OCI-LY3 (cell line): ENCODE results near the gene SIX2.
"Not testable (repeated sequence)": the region's sequence is repeated elsewhere in the genome, so short reads cannot be mapped to it uniquely, and the experiment has no call there.

Experiments
- EZH2phosphoT487 ChIP-seq: fragments of 200-600 bp; shearing (Covaris generic); IDR thresholded peaks from 2 replicates; pipeline ENCODE4 v1.6.1; 2018; ENCODE audit warnings: antibody characterized with exemption, mixed run types, low read depth
- TF ChIP-seq, protein P1 (sequence below): fragments of 200-600, 300-600 bp; sonication (generic); IDR thresholded peaks from 2 replicates; pipeline ENCODE4 v1.5.1; 2014; ENCODE audit warnings: antibody characterized with exemption, low read length, low read depth

DNA sequence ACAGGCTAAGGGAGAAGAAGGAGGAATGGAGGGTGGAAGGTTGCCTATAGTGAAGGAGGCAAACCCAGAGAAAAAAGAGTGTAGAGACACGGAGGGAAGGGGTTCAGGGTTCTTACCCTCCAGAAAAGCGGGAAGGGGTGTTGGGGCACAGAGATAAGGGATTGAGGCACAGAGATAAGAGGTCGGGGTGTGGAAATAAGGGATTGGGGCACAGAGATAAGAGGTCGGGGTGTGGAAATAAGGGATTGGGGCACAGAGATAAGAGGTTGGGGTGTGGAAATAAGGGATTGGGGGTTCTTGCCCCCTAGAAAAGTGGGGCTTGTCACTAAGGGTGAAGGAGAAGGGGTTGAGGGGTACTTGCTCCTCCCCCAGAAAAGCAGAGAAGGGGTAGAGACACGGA is 29.6 kb upstream of the SIX2 start:
- TF ChIP-seq, protein P1, sequence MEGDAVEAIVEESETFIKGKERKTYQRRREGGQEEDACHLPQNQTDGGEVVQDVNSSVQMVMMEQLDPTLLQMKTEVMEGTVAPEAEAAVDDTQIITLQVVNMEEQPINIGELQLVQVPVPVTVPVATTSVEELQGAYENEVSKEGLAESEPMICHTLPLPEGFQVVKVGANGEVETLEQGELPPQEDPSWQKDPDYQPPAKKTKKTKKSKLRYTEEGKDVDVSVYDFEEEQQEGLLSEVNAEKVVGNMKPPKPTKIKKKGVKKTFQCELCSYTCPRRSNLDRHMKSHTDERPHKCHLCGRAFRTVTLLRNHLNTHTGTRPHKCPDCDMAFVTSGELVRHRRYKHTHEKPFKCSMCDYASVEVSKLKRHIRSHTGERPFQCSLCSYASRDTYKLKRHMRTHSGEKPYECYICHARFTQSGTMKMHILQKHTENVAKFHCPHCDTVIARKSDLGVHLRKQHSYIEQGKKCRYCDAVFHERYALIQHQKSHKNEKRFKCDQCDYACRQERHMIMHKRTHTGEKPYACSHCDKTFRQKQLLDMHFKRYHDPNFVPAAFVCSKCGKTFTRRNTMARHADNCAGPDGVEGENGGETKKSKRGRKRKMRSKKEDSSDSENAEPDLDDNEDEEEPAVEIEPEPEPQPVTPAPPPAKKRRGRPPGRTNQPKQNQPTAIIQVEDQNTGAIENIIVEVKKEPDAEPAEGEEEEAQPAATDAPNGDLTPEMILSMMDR = not testable (repeated sequence)
- TF ChIP-seq EZH2phosphoT487 = not testable (repeated sequence)
